B cell (primary cell): ENCODE data around the gene CD151.

Source experiments
- EZH2 ChIP-seq: IDR thresholded peaks from 2 replicates; pipeline ENCODE4 v1.6.1; 2012; ENCODE audit warnings: borderline replicate concordance, low read depth, mild to moderate bottlenecking, moderate library complexity, low read length; ENCODE audit not compliant: insufficient read depth, poor library complexity, severe bottlenecking
- TF ChIP-seq, protein P1 (sequence below): fragments of 200-600 bp; IDR thresholded peaks from one replicate; pipeline ENCODE4 v1.8.0; 2022; ENCODE audit warnings: antibody characterized with exemption, mild to moderate bottlenecking

DNA sequence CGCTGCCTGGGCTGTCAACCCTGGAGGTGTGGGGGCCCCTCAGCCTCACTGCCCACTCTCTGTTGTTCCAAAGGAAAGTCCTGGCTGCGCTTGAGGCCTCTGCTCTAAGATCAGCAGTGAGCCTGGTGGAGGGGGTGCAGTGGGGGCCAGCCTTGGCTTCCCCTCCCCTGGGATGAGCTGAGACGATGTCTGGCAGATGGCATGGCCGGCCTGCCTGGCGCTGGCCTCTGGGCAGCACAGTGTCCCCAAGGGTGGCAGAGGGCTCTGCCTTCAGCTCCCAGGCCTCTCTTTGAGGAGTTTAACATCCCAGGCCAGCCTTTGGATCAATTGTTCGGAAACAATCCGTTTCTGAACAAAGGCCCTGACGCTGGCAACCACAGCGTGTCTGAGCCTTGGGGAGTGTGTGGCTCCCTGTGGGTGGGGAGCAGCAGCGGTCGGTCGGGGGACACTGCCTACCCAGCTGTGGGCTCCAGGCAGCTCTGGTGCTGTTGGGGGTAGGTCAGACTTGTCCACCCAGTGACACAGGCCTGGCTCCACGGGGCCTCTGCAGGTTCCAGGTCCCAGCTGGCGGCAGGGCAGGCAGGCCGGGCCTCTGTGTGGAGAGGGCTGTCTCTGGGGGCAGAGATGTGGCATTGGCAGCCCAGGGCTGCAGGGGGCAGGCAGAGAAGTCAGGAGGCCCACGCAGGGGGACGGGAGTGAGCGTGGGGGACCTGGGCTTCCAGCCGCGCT, 22.0 kb downstream of the CD151 start:
- TF ChIP-seq, protein P1, sequence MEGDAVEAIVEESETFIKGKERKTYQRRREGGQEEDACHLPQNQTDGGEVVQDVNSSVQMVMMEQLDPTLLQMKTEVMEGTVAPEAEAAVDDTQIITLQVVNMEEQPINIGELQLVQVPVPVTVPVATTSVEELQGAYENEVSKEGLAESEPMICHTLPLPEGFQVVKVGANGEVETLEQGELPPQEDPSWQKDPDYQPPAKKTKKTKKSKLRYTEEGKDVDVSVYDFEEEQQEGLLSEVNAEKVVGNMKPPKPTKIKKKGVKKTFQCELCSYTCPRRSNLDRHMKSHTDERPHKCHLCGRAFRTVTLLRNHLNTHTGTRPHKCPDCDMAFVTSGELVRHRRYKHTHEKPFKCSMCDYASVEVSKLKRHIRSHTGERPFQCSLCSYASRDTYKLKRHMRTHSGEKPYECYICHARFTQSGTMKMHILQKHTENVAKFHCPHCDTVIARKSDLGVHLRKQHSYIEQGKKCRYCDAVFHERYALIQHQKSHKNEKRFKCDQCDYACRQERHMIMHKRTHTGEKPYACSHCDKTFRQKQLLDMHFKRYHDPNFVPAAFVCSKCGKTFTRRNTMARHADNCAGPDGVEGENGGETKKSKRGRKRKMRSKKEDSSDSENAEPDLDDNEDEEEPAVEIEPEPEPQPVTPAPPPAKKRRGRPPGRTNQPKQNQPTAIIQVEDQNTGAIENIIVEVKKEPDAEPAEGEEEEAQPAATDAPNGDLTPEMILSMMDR: no peak
- TF ChIP-seq EZH2: no peak
